NB4 (cell line): ENCODE results near the gene RASD1.

ENCODE experiments used
- DNase-seq: peaks from one replicate; pipeline ENCODE4 v3.0.0; 2010; ENCODE audit warnings: low read depth
- H3K4me3 ChIP-seq: one replicate; pipeline ENCODE4 v1.5.1; 2011; ENCODE audit warnings: mild to moderate bottlenecking, low read depth, low read length, moderate library complexity
- CTCF ChIP-seq: IDR thresholded peaks from one replicate; pipeline ENCODE4 v1.5.1; 2012; ENCODE audit warnings: low read depth, low read length
- MAX ChIP-seq: IDR thresholded peaks from 2 replicates; pipeline ENCODE4 v1.6.1; 2011; ENCODE audit warnings: low read depth, low read length
- MYC ChIP-seq: IDR thresholded peaks from 2 replicates; pipeline ENCODE4 v1.6.1; 2011; ENCODE audit warnings: low read depth, low read length
- POLR2A ChIP-seq: IDR thresholded peaks from 2 replicates; pipeline ENCODE4 v1.6.1; 2011; ENCODE audit warnings: mild to moderate bottlenecking; ENCODE audit not compliant: insufficient read length; ENCODE audit errors: extremely low read depth

RASD1 gene

GRCh38 chr17:17540935-17541639 lies 44.9 kb upstream of the RASD1 start:
- no peak overlapping the region for H3K4me3 ChIP-seq

GRCh38 chr17:17540278-17540906 lies 44.2 kb upstream of the RASD1 start:
- TF ChIP-seq MYC (no peak), MAX (no peak), POLR2A (no peak), CTCF (no peak)
- no peak overlapping the region for H3K4me3 ChIP-seq
- DNase-seq = peak; percentile 22

More at GRCh38 chr17:17540935-17541639, 44.9 kb upstream of the RASD1 start:
- no peak for DNase-seq
- TF ChIP-seq CTCF (no peak), MAX (no peak), POLR2A (no peak), MYC (no peak)

GRCh38 chr17:17539591-17539990 lies 43.4 kb upstream of the RASD1 start:
- TF ChIP-seq POLR2A (no peak), MYC (no peak), CTCF (no peak), MAX (no peak)
- H3K4me3 ChIP-seq = no peak overlapping the region
- DNase-seq = no peak

- no peak for TF ChIP-seq POLR2A
- TF ChIP-seq MAX = no peak
- DNase-seq = peak; percentile 31
- no peak overlapping the region for H3K4me3 ChIP-seq
These were observed 42.5 kb upstream of the RASD1 start for GRCh38 chr17:17538417-17539391.

- TF ChIP-seq MYC = no peak
- no peak for TF ChIP-seq CTCF
- TF ChIP-seq POLR2A = no peak
- TF ChIP-seq MAX = no peak
- H3K4me3 ChIP-seq = no peak overlapping the region
- DNase-seq = no peak
These were observed 41.3 kb upstream of the RASD1 start for GRCh38 chr17:17537311-17538099.
